Measurements from ENCODE around the gene EPHB3. TPM values are rescaled to one million over a fixed set of nuclear protein-coding genes. Genes with fewer than 3 reads are reported as not detected.

Gene EPHB3
- polyA plus RNA-seq, 2 of the 4 experiments (the other 2 are of a cell fraction), result 0.36 to 0.50 TPM

DNA sequence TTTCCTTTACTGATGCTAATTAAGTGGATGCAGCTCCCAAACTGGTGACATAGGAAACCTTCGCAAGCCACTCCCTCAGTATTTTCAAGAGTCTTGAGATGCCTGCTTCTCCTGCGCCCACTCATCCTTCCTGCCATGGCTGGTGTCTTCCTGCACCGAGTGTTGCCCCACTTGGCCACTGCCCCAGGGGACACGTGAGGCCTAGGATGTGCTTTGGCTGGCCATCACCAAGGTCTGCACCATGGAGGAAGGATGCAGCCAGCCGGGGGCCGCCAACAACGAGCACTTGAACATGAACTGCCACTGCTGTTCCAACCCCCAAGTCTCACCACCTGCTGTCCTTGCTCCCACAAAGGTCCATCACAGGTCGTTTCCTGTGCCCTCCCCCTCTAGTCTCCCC, 34.1 kb downstream of the EPHB3 start:
- H3K27ac ChIP-seq, result no peak overlapping the region
- no peak for ATAC-seq
- H3K4me1 ChIP-seq, result no peaks in the 10 kb centered on the region
- 73% methylated on average over 8 of the region's 8 CpGs for WGBS (ENCODE audit: missing lambda C conversion rate)
- no peak for TF ChIP-seq RAD21 (conservative IDR thresholded peaks at IDR 0.05 in 1 of 2, IDR thresholded peaks at IDR 0.05 in 1 of 2)
- TF ChIP-seq NPAS2 (CRISPR knock-in tag; IDR thresholded peaks at IDR 0.05; ENCODE audit: borderline replicate concordance), result no peak
- no peak for TF ChIP-seq FOSL2 (IDR thresholded peaks at IDR 0.05)
- no peak for TF ChIP-seq FOSL2 (CRISPR knock-in tag; IDR thresholded peaks at IDR 0.05)
- TF ChIP-seq ESRRA (IDR thresholded peaks at IDR 0.05; ENCODE audit: borderline replicate concordance, low read length), result no peak
- TF ChIP-seq, protein P1, sequence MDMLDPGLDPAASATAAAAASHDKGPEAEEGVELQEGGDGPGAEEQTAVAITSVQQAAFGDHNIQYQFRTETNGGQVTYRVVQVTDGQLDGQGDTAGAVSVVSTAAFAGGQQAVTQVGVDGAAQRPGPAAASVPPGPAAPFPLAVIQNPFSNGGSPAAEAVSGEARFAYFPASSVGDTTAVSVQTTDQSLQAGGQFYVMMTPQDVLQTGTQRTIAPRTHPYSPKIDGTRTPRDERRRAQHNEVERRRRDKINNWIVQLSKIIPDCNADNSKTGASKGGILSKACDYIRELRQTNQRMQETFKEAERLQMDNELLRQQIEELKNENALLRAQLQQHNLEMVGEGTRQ (IDR thresholded peaks at IDR 0.05), result no peak
- no peak for TF ChIP-seq CEBPB (IDR thresholded peaks at IDR 0.05)
- TF ChIP-seq EHMT2 (IDR thresholded peaks at IDR 0.05; ENCODE audit: low read depth), result no peak
- no peak for TF ChIP-seq FOXS1 (CRISPR knock-in tag; IDR thresholded peaks at IDR 0.05)
- TF ChIP-seq MAZ (IDR thresholded peaks at IDR 0.05; ENCODE audit: borderline replicate concordance, low read depth, low read length), result no peak
- TF ChIP-seq HOXB5 (CRISPR knock-in tag; IDR thresholded peaks at IDR 0.05), result no peak
- TF ChIP-seq NR3C1 (IDR thresholded peaks at IDR 0.05), result no peak
- no peak for TF ChIP-seq CBX2 (IDR thresholded peaks at IDR 0.05; ENCODE audit: borderline replicate concordance, low read depth)
- TF ChIP-seq SREBF2 (IDR thresholded peaks at IDR 0.05), result no peak
- TF ChIP-seq, protein P2, sequence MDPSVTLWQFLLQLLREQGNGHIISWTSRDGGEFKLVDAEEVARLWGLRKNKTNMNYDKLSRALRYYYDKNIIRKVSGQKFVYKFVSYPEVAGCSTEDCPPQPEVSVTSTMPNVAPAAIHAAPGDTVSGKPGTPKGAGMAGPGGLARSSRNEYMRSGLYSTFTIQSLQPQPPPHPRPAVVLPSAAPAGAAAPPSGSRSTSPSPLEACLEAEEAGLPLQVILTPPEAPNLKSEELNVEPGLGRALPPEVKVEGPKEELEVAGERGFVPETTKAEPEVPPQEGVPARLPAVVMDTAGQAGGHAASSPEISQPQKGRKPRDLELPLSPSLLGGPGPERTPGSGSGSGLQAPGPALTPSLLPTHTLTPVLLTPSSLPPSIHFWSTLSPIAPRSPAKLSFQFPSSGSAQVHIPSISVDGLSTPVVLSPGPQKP (IDR thresholded peaks at IDR 0.05; ENCODE audit: low read depth, low read length), result no peak
- POLR2A ChIA-PET, result no interaction called here
- DNase-seq (ENCODE audit: low read depth in 1 of 2, low spot score in 1 of 2), result no peak
- H3K4me2 ChIP-seq, result no peak overlapping the region
- no peak overlapping the region for H3K4me3 ChIP-seq
- no peaks in the 10 kb centered on the region for H3K9me3 ChIP-seq
- no peak for FAIRE-seq
- CTCF ChIA-PET, result no interaction called here

DNA sequence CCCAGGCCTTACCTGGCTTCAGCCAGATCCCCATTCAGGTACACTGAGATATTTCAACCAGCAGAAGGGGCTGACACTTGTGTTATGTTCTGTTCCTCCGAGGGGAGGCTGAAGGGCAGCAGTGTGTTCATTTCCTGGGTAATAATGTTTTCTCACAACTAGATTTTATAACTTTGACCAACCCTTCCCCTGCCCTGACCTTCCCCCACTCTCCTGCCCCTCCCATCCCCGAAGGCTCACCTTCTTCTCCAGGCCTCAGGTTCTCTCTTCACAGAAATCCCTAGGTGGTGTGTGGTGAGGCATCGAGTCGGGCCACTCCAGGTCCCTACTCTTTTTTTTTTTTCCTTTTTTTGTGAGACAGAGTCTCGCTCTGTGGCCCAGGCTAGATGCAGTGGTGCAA, 34.6 kb downstream of the EPHB3 start:
- ChIA-PET POLR2A (no interaction called here), CTCF (interaction anchor here (3.3 kb wide), 1 partner anchor 35 kb away, joined by 9 read pairs; the partner anchor contains the start of gene EPHB3)
- Histone ChIP-seq H3K9me3 (no peaks in the 10 kb centered on the region), H3K4me1 (no peaks in the 10 kb centered on the region), H3K4me3 (no peak overlapping the region), H3K4me2 (no peak overlapping the region), H3K27ac (no peak overlapping the region)
- FAIRE-seq, result no peak
- no peak for ATAC-seq
- 62% methylated on average over 5 of the region's 5 CpGs for WGBS (ENCODE audit: missing lambda C conversion rate)
- TF ChIP-seq CBX2 (IDR thresholded peaks at IDR 0.05; ENCODE audit: borderline replicate concordance, low read depth), result no peak
- no peak for DNase-seq (ENCODE audit: low read depth in 1 of 2, low spot score in 1 of 2)

DNA sequence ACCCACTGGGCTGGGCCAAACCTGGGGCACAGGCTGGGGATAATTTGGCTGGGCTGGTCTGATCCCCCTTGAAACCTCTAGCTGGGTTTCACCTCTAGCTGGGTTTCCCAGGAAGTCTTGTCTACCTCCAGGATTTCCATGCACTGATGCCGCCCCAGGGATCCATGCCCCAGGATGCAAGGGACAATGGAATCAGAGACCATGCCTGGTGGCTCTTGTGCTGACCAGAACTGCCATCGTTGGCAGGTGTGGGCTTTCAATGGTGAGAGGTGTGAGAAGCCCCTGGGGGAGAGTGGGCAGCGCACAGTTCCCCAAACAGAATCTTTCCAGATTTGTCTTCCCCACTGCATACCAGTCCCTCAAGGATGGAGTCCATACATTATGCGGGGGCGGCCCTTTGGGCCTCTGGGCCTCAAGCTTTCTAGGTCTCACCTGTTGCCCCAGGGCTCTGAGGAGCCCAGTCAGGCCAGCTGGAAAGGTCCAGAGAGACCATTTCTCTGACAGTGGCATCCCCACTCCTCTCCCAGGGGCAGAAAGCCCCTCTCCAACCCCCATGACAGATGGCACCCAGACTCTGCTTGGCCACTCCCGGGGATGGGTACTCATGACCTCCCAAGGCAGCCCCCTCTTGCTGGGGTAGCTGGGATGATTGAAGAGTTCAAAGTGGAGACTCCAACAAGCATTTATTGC, 35.4 kb downstream of the EPHB3 start:
- POLR2A ChIA-PET, result no interaction called here
- 80% methylated on average over 2 of the region's 6 CpGs for WGBS (ENCODE audit: missing lambda C conversion rate)
- CTCF ChIA-PET, result interaction anchor here (0.7 to 3.3 kb wide), 3 partner anchors 18 to 180 kb away, joined by 3 to 9 read pairs (median 3); partner anchors contain the start of gene EPHB3

More for the DNA sequence above, 35.4 kb downstream of the EPHB3 start:
- no peak for FAIRE-seq
- ATAC-seq, result no peak
- Histone ChIP-seq H3K9me3 (no peaks in the 10 kb centered on the region), H3K4me2 (no peak overlapping the region), H3K27ac (no peak overlapping the region), H3K4me1 (no peaks in the 10 kb centered on the region), H3K4me3 (no peak overlapping the region)
- no peak for TF ChIP-seq BHLHE40 (IDR thresholded peaks at IDR 0.05; ENCODE audit: low read depth, low read length)
- TF ChIP-seq, protein P3, sequence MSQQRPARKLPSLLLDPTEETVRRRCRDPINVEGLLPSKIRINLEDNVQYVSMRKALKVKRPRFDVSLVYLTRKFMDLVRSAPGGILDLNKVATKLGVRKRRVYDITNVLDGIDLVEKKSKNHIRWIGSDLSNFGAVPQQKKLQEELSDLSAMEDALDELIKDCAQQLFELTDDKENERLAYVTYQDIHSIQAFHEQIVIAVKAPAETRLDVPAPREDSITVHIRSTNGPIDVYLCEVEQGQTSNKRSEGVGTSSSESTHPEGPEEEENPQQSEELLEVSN (IDR thresholded peaks at IDR 0.05; ENCODE audit: borderline replicate concordance, low read depth), result no peak
- no peak for TF ChIP-seq POLR2AphosphoS2 (conservative IDR thresholded peaks at IDR 0.05; ENCODE audit: low read length)
- no peak for TF ChIP-seq TP53 (CRISPR knock-in tag; IDR thresholded peaks at IDR 0.05)
- no peak for TF ChIP-seq SMC3 (IDR thresholded peaks at IDR 0.05)
- no peak for TF ChIP-seq MYC (IDR thresholded peaks at IDR 0.05; ENCODE audit: borderline replicate concordance, low read length)
- no peak for TF ChIP-seq RFX5 (IDR thresholded peaks at IDR 0.05)
- no peak for TF ChIP-seq RNF2 (IDR thresholded peaks at IDR 0.05; ENCODE audit: borderline replicate concordance, low read depth)
- no peak for TF ChIP-seq CEBPB (IDR thresholded peaks at IDR 0.05)
- TF ChIP-seq TFCP2L1 (CRISPR knock-in tag; IDR thresholded peaks at IDR 0.05), result no peak
- no peak for TF ChIP-seq ZSCAN20 (CRISPR knock-in tag; IDR thresholded peaks at IDR 0.05)
- TF ChIP-seq, protein P4, sequence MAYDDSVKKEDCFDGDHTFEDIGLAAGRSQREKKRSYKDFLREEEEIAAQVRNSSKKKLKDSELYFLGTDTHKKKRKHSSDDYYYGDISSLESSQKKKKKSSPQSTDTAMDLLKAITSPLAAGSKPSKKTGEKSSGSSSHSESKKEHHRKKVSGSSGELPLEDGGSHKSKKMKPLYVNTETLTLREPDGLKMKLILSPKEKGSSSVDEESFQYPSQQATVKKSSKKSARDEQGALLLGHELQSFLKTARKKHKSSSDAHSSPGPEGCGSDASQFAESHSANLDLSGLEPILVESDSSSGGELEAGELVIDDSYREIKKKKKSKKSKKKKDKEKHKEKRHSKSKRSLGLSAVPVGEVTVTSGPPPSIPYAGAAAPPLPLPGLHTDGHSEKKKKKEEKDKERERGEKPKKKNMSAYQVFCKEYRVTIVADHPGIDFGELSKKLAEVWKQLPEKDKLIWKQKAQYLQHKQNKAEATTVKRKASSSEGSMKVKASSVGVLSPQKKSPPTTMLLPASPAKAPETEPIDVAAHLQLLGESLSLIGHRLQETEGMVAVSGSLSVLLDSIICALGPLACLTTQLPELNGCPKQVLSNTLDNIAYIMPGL (CRISPR knock-in tag; IDR thresholded peaks at IDR 0.05; ENCODE audit: borderline replicate concordance), result no peak
- TF ChIP-seq ZC3H11A (IDR thresholded peaks at IDR 0.05), result no peak
- DNase-seq (ENCODE audit: low read depth in 1 of 2, low spot score in 1 of 2), result no peak
